MCF 10A (cell line): ENCODE data around the gene CAMTA1. TPM values are rescaled to one million over a fixed set of nuclear protein-coding genes. Genes with fewer than 3 reads are reported as not detected.

Source experiments
- BruUV-seq: library from RNA; stranded (reverse); fragments of 400-500 nt; replicated peaks from 2 replicates; lab custom pipeline; 2021; lab: Mats Ljungman, UMichigan
- CTCF ChIA-PET: fragments of 300-600 bp; sonication (Branson Sonifier 250); formaldehyde crosslinking; extraction: SDS; loops from one replicate; lab custom pipeline; 2021; ENCODE audit warnings: antibody characterized with exemption, inconsistent platforms; lab: Yijun Ruan, JAX
- POLR2A ChIA-PET: fragments of 300-600, 350-650 bp; sonication (Branson Sonifier 250); formaldehyde crosslinking; extraction: SDS; loops from one replicate; lab custom pipeline; 2020; ENCODE audit warnings: antibody characterized with exemption, inconsistent platforms; lab: Yijun Ruan, JAX
- DNase-seq: peaks from one replicate; pipeline ENCODE4 v3.0.0-alpha.2; 2018; ENCODE audit not compliant: unreplicated experiment
- H3K27ac Mint-ChIP-seq: one replicate; pipeline ENCODE4 v1.8.0; 2022; ENCODE audit warnings: mild to moderate bottlenecking, low read depth, mixed read lengths; ENCODE audit not compliant: unreplicated experiment
- H3K27me3 Mint-ChIP-seq: one replicate; pipeline ENCODE4 v1.8.0; 2022; ENCODE audit warnings: mixed read lengths; ENCODE audit not compliant: insufficient read depth, unreplicated experiment
- H3K36me3 Mint-ChIP-seq: one replicate; pipeline ENCODE4 v1.8.0; 2022; ENCODE audit warnings: mild to moderate bottlenecking, moderate library complexity, mixed read lengths; ENCODE audit not compliant: insufficient read depth, unreplicated experiment
- H3K4me1 Mint-ChIP-seq: one replicate; pipeline ENCODE4 v1.8.0; 2022; ENCODE audit warnings: mixed read lengths; ENCODE audit not compliant: insufficient read depth, unreplicated experiment
- H3K4me3 Mint-ChIP-seq: one replicate; pipeline ENCODE4 v1.8.0; 2022; ENCODE audit warnings: mild to moderate bottlenecking, moderate library complexity, mixed read lengths; ENCODE audit not compliant: unreplicated experiment
- H3K9me3 Mint-ChIP-seq: one replicate; pipeline ENCODE4 v1.8.0; 2022; ENCODE audit warnings: mixed read lengths; ENCODE audit not compliant: unreplicated experiment
- intact Hi-C: fragments of 100-400 bp; cut with micrococcal nuclease; formaldehyde crosslinking; loops from 2 replicates; pipeline ENCODE4 v1.14.1; 2022
- total RNA-seq: library from RNA; stranded (reverse); gene quantifications from 2 replicates; pipeline ENCODE4 v1.2.3, GENCODE V29; 2022
- TF ChIP-seq, protein P1 (sequence below): fragments of 200-600 bp; IDR thresholded peaks from one replicate; pipeline ENCODE4 v1.8.0; 2022; ENCODE audit warnings: antibody characterized with exemption, mild to moderate bottlenecking; ENCODE audit not compliant: unreplicated experiment

Gene CAMTA1
- total RNA-seq, 1 experiment from 2014 or later = 74.1 TPM

- intact Hi-C loops = no loop called here
- TF ChIP-seq, protein P1, sequence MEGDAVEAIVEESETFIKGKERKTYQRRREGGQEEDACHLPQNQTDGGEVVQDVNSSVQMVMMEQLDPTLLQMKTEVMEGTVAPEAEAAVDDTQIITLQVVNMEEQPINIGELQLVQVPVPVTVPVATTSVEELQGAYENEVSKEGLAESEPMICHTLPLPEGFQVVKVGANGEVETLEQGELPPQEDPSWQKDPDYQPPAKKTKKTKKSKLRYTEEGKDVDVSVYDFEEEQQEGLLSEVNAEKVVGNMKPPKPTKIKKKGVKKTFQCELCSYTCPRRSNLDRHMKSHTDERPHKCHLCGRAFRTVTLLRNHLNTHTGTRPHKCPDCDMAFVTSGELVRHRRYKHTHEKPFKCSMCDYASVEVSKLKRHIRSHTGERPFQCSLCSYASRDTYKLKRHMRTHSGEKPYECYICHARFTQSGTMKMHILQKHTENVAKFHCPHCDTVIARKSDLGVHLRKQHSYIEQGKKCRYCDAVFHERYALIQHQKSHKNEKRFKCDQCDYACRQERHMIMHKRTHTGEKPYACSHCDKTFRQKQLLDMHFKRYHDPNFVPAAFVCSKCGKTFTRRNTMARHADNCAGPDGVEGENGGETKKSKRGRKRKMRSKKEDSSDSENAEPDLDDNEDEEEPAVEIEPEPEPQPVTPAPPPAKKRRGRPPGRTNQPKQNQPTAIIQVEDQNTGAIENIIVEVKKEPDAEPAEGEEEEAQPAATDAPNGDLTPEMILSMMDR = no peak
- Mint-ChIP-seq H3K27me3 (peaks cover 25% of the 10 kb centered on the region), H3K4me3 (no peak overlapping the region), H3K36me3 (no peaks in the 10 kb centered on the region), H3K27ac (no peak overlapping the region), H3K9me3 (no peaks in the 10 kb centered on the region), H3K4me1 (no peaks in the 10 kb centered on the region)
- CTCF ChIA-PET = interaction anchor here (5.6 to 21.2 kb wide), 2 partner anchors 7 to 75 kb away, joined by 65 to 646 read pairs; no protein-coding TSS in a partner anchor
- no TSS peak for BruUV-seq
- POLR2A ChIA-PET = interaction anchor here (1.7 kb wide), 1 partner anchor 70 kb away, joined by 6 read pairs; no protein-coding TSS in a partner anchor
- no peak for DNase-seq
Observed at GRCh38 chr1:7675431-7676273, 890.4 kb downstream of the CAMTA1 start.

GRCh38 chr1:7676274-7676945 lies 891.2 kb downstream of the CAMTA1 start:
- H3K27ac Mint-ChIP-seq = no peak overlapping the region
- ChIA-PET CTCF (interaction anchor here (0.7 to 21.2 kb wide), 3 partner anchors 8 to 230 kb away, joined by 3 to 646 read pairs (median 65); no protein-coding TSS in a partner anchor), POLR2A (interaction anchor here (0.7 to 1.7 kb wide), 2 partner anchors 69 to 1082 kb away, joined by 3 to 6 read pairs; no protein-coding TSS in a partner anchor)
- H3K4me1 Mint-ChIP-seq = no peaks in the 10 kb centered on the region
- no peaks in the 10 kb centered on the region for H3K36me3 Mint-ChIP-seq
- no peak overlapping the region for H3K4me3 Mint-ChIP-seq
- intact Hi-C loops = no loop called here
- peaks cover 25% of the 10 kb centered on the region for H3K27me3 Mint-ChIP-seq
- BruUV-seq = no TSS peak
- TF ChIP-seq, protein P1 = no peak
- H3K9me3 Mint-ChIP-seq = no peaks in the 10 kb centered on the region
- no peak for DNase-seq

- H3K27ac Mint-ChIP-seq = no peak overlapping the region
- no TSS peak for BruUV-seq
- H3K9me3 Mint-ChIP-seq = no peaks in the 10 kb centered on the region
- TF ChIP-seq, protein P1 = no peak
- ChIA-PET POLR2A (interaction anchor here (0.7 to 1.7 kb wide), 2 partner anchors 68 to 1081 kb away, joined by 3 to 6 read pairs; no protein-coding TSS in a partner anchor), CTCF (interaction anchor here (0.7 to 21.2 kb wide), 3 partner anchors 9 to 230 kb away, joined by 3 to 646 read pairs (median 65); no protein-coding TSS in a partner anchor)
- H3K27me3 Mint-ChIP-seq = peaks cover 25% of the 10 kb centered on the region
- H3K4me1 Mint-ChIP-seq = no peaks in the 10 kb centered on the region
- no peaks in the 10 kb centered on the region for H3K36me3 Mint-ChIP-seq
- intact Hi-C loops = no loop called here
- no peak overlapping the region for H3K4me3 Mint-ChIP-seq
- DNase-seq = no peak
Observed at GRCh38 chr1:7677111-7677510, 891.9 kb downstream of the CAMTA1 start.

GRCh38 chr1:7677815-7678214 lies 892.6 kb downstream of the CAMTA1 start:
- Mint-ChIP-seq H3K36me3 (no peaks in the 10 kb centered on the region), H3K27ac (no peak overlapping the region)
- CTCF ChIA-PET = interaction anchor here (5.6 to 21.2 kb wide), 2 partner anchors 10 to 72 kb away, joined by 65 to 646 read pairs; no protein-coding TSS in a partner anchor

More at GRCh38 chr1:7677815-7678214, 892.6 kb downstream of the CAMTA1 start:
- no peak for DNase-seq
- TF ChIP-seq, protein P1 = no peak
- H3K4me1 Mint-ChIP-seq = no peaks in the 10 kb centered on the region
- H3K9me3 Mint-ChIP-seq = no peaks in the 10 kb centered on the region
- no TSS peak for BruUV-seq
- peaks cover 25% of the 10 kb centered on the region for H3K27me3 Mint-ChIP-seq
- H3K4me3 Mint-ChIP-seq = no peak overlapping the region
- POLR2A ChIA-PET = no interaction called here
- intact Hi-C loops = no loop called here
